Smooth muscle cell (in vitro differentiated cells): Measurements from ENCODE around the gene PON1. TPM values are rescaled to one million over a fixed set of nuclear protein-coding genes. Genes with fewer than 3 reads are reported as not detected.

Experiments
- DNase-seq: peaks from one replicate; lab custom pipeline; 2025; ENCODE audit not compliant: unreplicated experiment; lab: John Stamatoyannopoulos, UW
- H2AFZ ChIP-seq: fragments of 200-600 bp; sonication (generic); 2 replicates; pipeline ENCODE4 v1.6.0; 2016; ENCODE audit warnings: antibody characterized with exemption, low read depth, mild to moderate bottlenecking
- H3F3A ChIP-seq: fragments of 200-600 bp; sonication (generic); 2 replicates; pipeline ENCODE4 v1.6.0; 2017; ENCODE audit warnings: antibody characterized with exemption, low read depth
- H3K27ac ChIP-seq: fragments of 200-600 bp; sonication (generic); 2 replicates; pipeline ENCODE4 v1.5.1; 2016; ENCODE audit warnings: low read depth, mild to moderate bottlenecking
- H3K27me3 ChIP-seq: fragments of 200-600 bp; sonication (generic); 2 replicates; pipeline ENCODE4 v1.6.1; 2016; ENCODE audit warnings: low read depth, mild to moderate bottlenecking
- H3K36me3 ChIP-seq: fragments of 200-600 bp; sonication (generic); 2 replicates; pipeline ENCODE4 v1.5.1; 2016; ENCODE audit warnings: low read depth
- H3K4me1 ChIP-seq: fragments of 200-600 bp; sonication (generic); 2 replicates; pipeline ENCODE4 v1.5.1; 2016; ENCODE audit warnings: low read depth
- H3K4me2 ChIP-seq: fragments of 200-600 bp; sonication (generic); 2 replicates; pipeline ENCODE4 v1.6.0; 2016; ENCODE audit warnings: mild to moderate bottlenecking
- H3K4me3 ChIP-seq: fragments of 200-600 bp; sonication (generic); 2 replicates; pipeline ENCODE4 v1.5.1; 2016; ENCODE audit warnings: mild to moderate bottlenecking
- H3K79me2 ChIP-seq: fragments of 200-600 bp; sonication (generic); 2 replicates; pipeline ENCODE4 v1.6.0; 2016; ENCODE audit warnings: low read depth, mild to moderate bottlenecking
- H3K9ac ChIP-seq: fragments of 200-600 bp; sonication (generic); 2 replicates; pipeline ENCODE4 v1.6.0; 2016; ENCODE audit warnings: low read depth
- H3K9me3 ChIP-seq: fragments of 200-600 bp; sonication (generic); replicated peaks from 2 replicates; pipeline ENCODE4 v1.5.1; 2016; ENCODE audit warnings: low read depth
- H4K20me1 ChIP-seq: fragments of 200-600 bp; sonication (generic); 2 replicates; pipeline ENCODE4 v1.6.0; 2016; ENCODE audit warnings: low read depth
- CTCF ChIP-seq: fragments of 200-600 bp; sonication (generic); IDR thresholded peaks from 2 replicates; pipeline ENCODE4 v1.5.1; 2017; ENCODE audit warnings: borderline replicate concordance, mild to moderate bottlenecking, antibody characterized with exemption; ENCODE audit not compliant: insufficient read depth, poor library complexity, severe bottlenecking
- WGBS: methylation state at CpG from one replicate; pipeline ENCODE4 v1.1.7; 2016; ENCODE audit warnings: low lambda C conversion rate; 5-methylcytosine and 5-hydroxymethylcytosine counted together
- polyA plus RNA-seq: library from polyadenylated mRNA; unstranded; fragments of >200 nt; fragmentation: Nextera tagmentation; extraction: Ambion mirVana; gene quantifications from 2 replicates; pipeline ENCODE4 v1.2.1, GENCODE V29; 2016
- total RNA-seq: library from RNA; depleted of rRNA; stranded (reverse); fragments of >200 nt; gene quantifications from 2 replicates; pipeline ENCODE4 v1.2.3, GENCODE V29; 2014

The PON1 gene
- total and polyA plus RNA-seq, 2 experiments from 2014 or later, result not detected

- no peaks in the 10 kb centered on the region for H3K27me3 ChIP-seq
- H3K4me2 ChIP-seq, result no peak overlapping the region
- no peaks in the 10 kb centered on the region for H3K9me3 ChIP-seq
- H2AFZ ChIP-seq, result no peak overlapping the region
- WGBS, result 96% methylated on average over 1 of the region's 1 CpG
- no peak for TF ChIP-seq CTCF
- no peak overlapping the region for H3K9ac ChIP-seq
- H3K4me1 ChIP-seq, result no peaks in the 10 kb centered on the region
- H3K27ac ChIP-seq, result no peak overlapping the region
- H3F3A ChIP-seq, result no peaks in the 10 kb centered on the region
- no peaks in the 10 kb centered on the region for H3K79me2 ChIP-seq
- no peak for DNase-seq
- H3K36me3 ChIP-seq, result no peaks in the 10 kb centered on the region
- H4K20me1 ChIP-seq, result no peaks in the 10 kb centered on the region
- no peak overlapping the region for H3K4me3 ChIP-seq
Observed at GRCh38 chr7:95365151-95365550, 40.8 kb upstream of the PON1 start.

- no peaks in the 10 kb centered on the region for H3K27me3 ChIP-seq
- H3K4me1 ChIP-seq, result no peaks in the 10 kb centered on the region
- H3K79me2 ChIP-seq, result no peaks in the 10 kb centered on the region
- no peak overlapping the region for H3K4me3 ChIP-seq
- H3K9me3 ChIP-seq, result no peaks in the 10 kb centered on the region
- no peaks in the 10 kb centered on the region for H4K20me1 ChIP-seq
- 64% methylated on average over 3 of the region's 3 CpGs for WGBS
- no peaks in the 10 kb centered on the region for H3K36me3 ChIP-seq
- no peaks in the 10 kb centered on the region for H3F3A ChIP-seq
- no peak overlapping the region for H3K4me2 ChIP-seq
- TF ChIP-seq CTCF, result no peak
- H3K9ac ChIP-seq, result no peak overlapping the region
- DNase-seq, result no peak
- H2AFZ ChIP-seq, result no peak overlapping the region
- no peak overlapping the region for H3K27ac ChIP-seq
Observed at GRCh38 chr7:95357623-95358022, 33.3 kb upstream of the PON1 start.

GRCh38 chr7:95342642-95343307 is 18.4 kb upstream of the PON1 start:
- Histone ChIP-seq H3K27me3 (no peaks in the 10 kb centered on the region), H4K20me1 (no peaks in the 10 kb centered on the region), H3K4me1 (no peaks in the 10 kb centered on the region), H3K9ac (no peak overlapping the region), H2AFZ (no peak overlapping the region), H3F3A (no peaks in the 10 kb centered on the region), H3K4me2 (no peak overlapping the region), H3K9me3 (no peaks in the 10 kb centered on the region), H3K79me2 (no peaks in the 10 kb centered on the region), H3K4me3 (no peak overlapping the region), H3K36me3 (no peaks in the 10 kb centered on the region), H3K27ac (no peak overlapping the region)
- WGBS, result 41% methylated on average over 4 of the region's 4 CpGs
- no peak for DNase-seq
- no peak for TF ChIP-seq CTCF

GRCh38 chr7:95342029-95342428 is 17.7 kb upstream of the PON1 start:
- H3K27ac ChIP-seq, result no peak overlapping the region
- WGBS, result 88% methylated on average over 3 of the region's 3 CpGs
- H3K4me3 ChIP-seq, result no peak overlapping the region
- H3K9me3 ChIP-seq, result no peaks in the 10 kb centered on the region
- H3K4me1 ChIP-seq, result no peaks in the 10 kb centered on the region
- no peak for DNase-seq
- H3K36me3 ChIP-seq, result no peaks in the 10 kb centered on the region
- H3K4me2 ChIP-seq, result no peak overlapping the region
- H3K27me3 ChIP-seq, result no peaks in the 10 kb centered on the region
- no peaks in the 10 kb centered on the region for H3F3A ChIP-seq
- no peak for TF ChIP-seq CTCF
- no peaks in the 10 kb centered on the region for H3K79me2 ChIP-seq
- H4K20me1 ChIP-seq, result no peaks in the 10 kb centered on the region
- no peak overlapping the region for H2AFZ ChIP-seq
- H3K9ac ChIP-seq, result no peak overlapping the region
